Calu3 (cell line): ENCODE measurements around the gene PODXL2. TPM values are rescaled to one million over a fixed set of nuclear protein-coding genes. Genes with fewer than 3 reads are reported as not detected.
"Not testable (repeated sequence)": the region's sequence is repeated elsewhere in the genome, so short reads cannot be mapped to it uniquely, and the experiment has no call there.

Experiments used
- BruUV-seq: library from RNA; stranded (reverse); fragments of 400-500 nt; replicated peaks from 2 replicates; lab custom pipeline; 2021; lab: Mats Ljungman, UMichigan
- CTCF ChIA-PET: fragments of 300-600 bp; sonication (Branson Sonifier 250); formaldehyde crosslinking; loops from one replicate; lab custom pipeline; 2022; ENCODE audit warnings: antibody characterized with exemption; lab: Charles Lee
- DNase-seq: peaks from one replicate; pipeline ENCODE4 v3.0.0; 2022
- H3K27ac Mint-ChIP-seq: one replicate; pipeline ENCODE4 v1.8.0; 2022; ENCODE audit warnings: mixed read lengths; ENCODE audit not compliant: unreplicated experiment
- H3K27me3 Mint-ChIP-seq: one replicate; pipeline ENCODE4 v1.8.0; 2022; ENCODE audit warnings: mixed read lengths; ENCODE audit not compliant: unreplicated experiment
- H3K36me3 Mint-ChIP-seq: one replicate; pipeline ENCODE4 v1.8.0; 2022; ENCODE audit warnings: mild to moderate bottlenecking, moderate library complexity, mixed read lengths; ENCODE audit not compliant: insufficient read depth, unreplicated experiment
- H3K4me1 Mint-ChIP-seq: one replicate; pipeline ENCODE4 v1.8.0; 2022; ENCODE audit warnings: mild to moderate bottlenecking, low read depth, mixed read lengths; ENCODE audit not compliant: unreplicated experiment
- H3K4me3 Mint-ChIP-seq: one replicate; pipeline ENCODE4 v1.8.0; 2022; ENCODE audit warnings: mild to moderate bottlenecking, low read depth, moderate library complexity, mixed read lengths; ENCODE audit not compliant: unreplicated experiment
- H3K9me3 Mint-ChIP-seq: one replicate; pipeline ENCODE4 v1.8.0; 2022; ENCODE audit warnings: low read depth, mixed read lengths; ENCODE audit not compliant: unreplicated experiment
- CTCF ChIP-seq: fragments of 200-600 bp; IDR thresholded peaks from one replicate; pipeline ENCODE4 v1.8.0; 2022; ENCODE audit warnings: antibody characterized with exemption; ENCODE audit not compliant: unreplicated experiment
- intact Hi-C: fragments of 100-400 bp; cut with micrococcal nuclease; formaldehyde crosslinking; loops from one replicate; pipeline ENCODE4 v1.10.0; 2022; ENCODE audit not compliant: unreplicated experiment
- total RNA-seq: library from RNA; stranded (reverse); gene quantifications from 2 replicates; pipeline ENCODE4 v1.2.3, GENCODE V29; 2022

The PODXL2 gene
- total RNA-seq, 1 experiment from 2014 or later, result 36.1 TPM

GRCh38 chr3:127702151-127702578, 73.2 kb downstream of the PODXL2 start:
- Mint-ChIP-seq H3K4me3 (no peak overlapping the region), H3K9me3 (no peaks in the 10 kb centered on the region), H3K27ac (no peak overlapping the region), H3K36me3 (peaks cover 5% of the 10 kb centered on the region), H3K4me1 (no peaks in the 10 kb centered on the region), H3K27me3 (no peaks in the 10 kb centered on the region)
- intact Hi-C loops, result no loop called here
- BruUV-seq, result no TSS peak
- no peak for DNase-seq
- TF ChIP-seq CTCF, result no peak
- CTCF ChIA-PET, result interaction anchor here (0.5 kb wide), 1 partner anchor 124 kb away, joined by 8 read pairs; no protein-coding TSS in a partner anchor

GRCh38 chr3:127704840-127705239, 75.9 kb downstream of the PODXL2 start:
- H3K27ac Mint-ChIP-seq, H3K9me3 Mint-ChIP-seq, H3K36me3 Mint-ChIP-seq, intact Hi-C loops, DNase-seq, H3K27me3 Mint-ChIP-seq, H3K4me1 Mint-ChIP-seq, H3K4me3 Mint-ChIP-seq, BruUV-seq, CTCF ChIA-PET: not testable (repeated sequence)

- no peaks in the 10 kb centered on the region for H3K27me3 Mint-ChIP-seq
- CTCF ChIA-PET, result interaction anchor here (0.8 to 1.0 kb wide), 2 partner anchors 10 to 42 kb away, joined by 3 to 4 read pairs; no protein-coding TSS in a partner anchor
- DNase-seq, result no peak
- TF ChIP-seq CTCF, result no peak
- intact Hi-C loops, result no loop called here
- no peak overlapping the region for H3K27ac Mint-ChIP-seq
- no TSS peak for BruUV-seq
- H3K36me3 Mint-ChIP-seq, result no peaks in the 10 kb centered on the region
- H3K4me3 Mint-ChIP-seq, result no peak overlapping the region
- H3K9me3 Mint-ChIP-seq, result no peaks in the 10 kb centered on the region
- H3K4me1 Mint-ChIP-seq, result no peaks in the 10 kb centered on the region
Measured at GRCh38 chr3:127706312-127706711, 77.3 kb downstream of the PODXL2 start.

GRCh38 chr3:127706785-127707351, 77.9 kb downstream of the PODXL2 start:
- no peak for DNase-seq
- Mint-ChIP-seq H3K27ac (no peak overlapping the region), H3K27me3 (no peaks in the 10 kb centered on the region), H3K4me3 (no peak overlapping the region), H3K36me3 (no peaks in the 10 kb centered on the region), H3K9me3 (no peaks in the 10 kb centered on the region), H3K4me1 (no peaks in the 10 kb centered on the region)
- no peak for TF ChIP-seq CTCF
- intact Hi-C loops, result no loop called here
- BruUV-seq, result no TSS peak
- CTCF ChIA-PET, result interaction anchor here (0.8 to 1.2 kb wide), 3 partner anchors 10 to 127 kb away, joined by 3 to 4 read pairs (median 3); no protein-coding TSS in a partner anchor

- H3K9me3 Mint-ChIP-seq, result no peaks in the 10 kb centered on the region
- intact Hi-C loops, result no loop called here
- DNase-seq, result no peak
- no peak for TF ChIP-seq CTCF
- no peaks in the 10 kb centered on the region for H3K36me3 Mint-ChIP-seq
- no peak overlapping the region for H3K4me3 Mint-ChIP-seq
- BruUV-seq, result no TSS peak
- H3K27ac Mint-ChIP-seq, result no peak overlapping the region
- CTCF ChIA-PET, result interaction anchor here (0.6 to 1.2 kb wide), 2 partner anchors 126 to 462 kb away, joined by 3 read pairs; no protein-coding TSS in a partner anchor
- H3K27me3 Mint-ChIP-seq, result no peaks in the 10 kb centered on the region
- no peaks in the 10 kb centered on the region for H3K4me1 Mint-ChIP-seq
Measured at GRCh38 chr3:127707851-127708411, 78.9 kb downstream of the PODXL2 start.
